ENCODE results near the gene TAF10.

Gene TAF10

DNA sequence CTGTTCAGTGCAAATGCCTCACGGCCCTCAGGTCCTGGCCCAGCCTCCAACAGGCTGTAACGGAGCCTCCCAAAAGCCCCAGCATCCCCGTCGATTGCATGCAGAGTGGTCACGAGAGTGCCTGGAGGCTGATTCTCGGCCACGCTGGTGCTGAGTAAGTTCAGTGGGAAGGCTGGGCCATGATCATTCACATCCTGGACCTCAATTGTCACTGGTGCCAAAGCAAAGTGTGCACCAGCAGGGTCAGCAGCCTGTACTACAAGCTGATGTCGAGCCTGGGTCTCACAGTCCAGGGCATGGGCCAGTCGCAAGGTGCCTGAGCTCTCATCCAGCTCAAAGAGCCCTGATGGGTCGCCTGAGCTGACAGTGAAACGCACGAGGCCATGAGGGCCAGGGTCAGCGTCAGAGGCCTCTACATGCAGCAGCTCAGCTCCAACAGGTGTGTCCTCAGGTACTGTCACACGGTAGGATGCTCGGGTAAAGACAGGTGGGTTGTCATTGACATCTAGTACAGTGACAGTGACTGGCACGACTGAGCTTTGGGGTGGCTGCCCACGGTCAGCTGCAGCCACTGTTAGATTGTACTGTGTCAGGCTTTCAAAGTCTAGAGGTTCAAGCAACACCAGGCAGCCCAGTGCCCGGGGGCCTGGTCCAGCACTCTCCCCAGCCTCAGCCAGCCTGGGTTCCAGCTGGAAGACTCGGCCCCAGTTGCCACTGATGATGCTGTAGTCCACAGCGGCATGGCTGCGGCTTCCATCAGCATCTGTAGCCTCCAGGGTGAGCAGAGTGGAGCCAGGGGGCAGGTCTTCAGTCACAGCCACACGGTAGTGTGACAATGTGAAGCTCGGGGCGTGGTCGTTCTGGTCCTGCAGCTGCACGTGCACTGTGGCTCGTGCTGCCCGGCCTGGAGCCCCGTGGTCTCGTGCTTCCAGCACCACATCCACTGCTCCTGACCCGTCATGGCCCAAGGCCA, 11.7 kb upstream of the TAF10 start:
- DNase-seq, result no peak

DNA sequence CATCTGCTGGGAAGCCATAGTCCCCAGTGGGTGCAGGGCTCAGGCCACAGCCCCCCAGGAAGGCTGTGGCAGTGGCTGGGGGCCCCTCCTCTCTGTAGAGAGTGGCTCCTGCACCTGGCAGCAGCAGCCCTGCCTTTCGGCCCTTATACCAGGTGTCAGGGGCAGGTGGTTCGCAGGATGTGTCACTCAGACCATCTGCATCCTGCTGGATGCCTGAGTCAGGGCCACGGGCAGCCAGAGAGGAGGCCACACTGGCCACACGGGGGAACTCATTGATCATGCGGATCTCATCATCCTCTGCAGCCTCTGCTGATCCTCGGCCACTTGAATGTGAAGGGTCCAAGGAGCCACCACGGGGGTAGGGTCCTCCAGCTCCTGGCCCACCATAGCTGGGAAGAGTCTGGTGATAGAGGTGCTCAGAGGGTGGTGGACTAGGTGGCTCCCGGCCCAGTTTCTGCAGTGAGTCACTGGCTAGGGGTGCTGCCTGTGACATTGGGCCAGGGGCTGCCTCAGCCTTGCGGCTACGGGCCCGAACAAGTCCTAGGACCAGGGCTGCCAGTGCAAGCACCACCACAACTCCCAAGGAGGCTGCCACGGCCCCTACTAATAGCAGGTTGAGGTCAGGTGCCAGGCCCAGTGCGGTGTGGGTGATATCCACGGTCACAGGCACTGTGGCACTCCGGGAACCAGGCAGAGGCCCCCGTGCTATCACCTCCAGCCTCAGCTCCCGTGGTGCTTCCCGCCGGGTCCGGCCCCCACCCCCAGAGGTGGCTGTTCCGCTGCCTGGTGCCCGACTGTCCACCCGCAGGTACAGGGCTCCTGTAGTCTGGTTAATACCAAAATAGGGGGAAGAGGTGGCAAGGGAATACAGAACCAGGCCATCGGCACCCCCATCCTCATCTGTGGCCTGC, 10.5 kb upstream of the TAF10 start:
- DNase-seq, result no peak

DNA sequence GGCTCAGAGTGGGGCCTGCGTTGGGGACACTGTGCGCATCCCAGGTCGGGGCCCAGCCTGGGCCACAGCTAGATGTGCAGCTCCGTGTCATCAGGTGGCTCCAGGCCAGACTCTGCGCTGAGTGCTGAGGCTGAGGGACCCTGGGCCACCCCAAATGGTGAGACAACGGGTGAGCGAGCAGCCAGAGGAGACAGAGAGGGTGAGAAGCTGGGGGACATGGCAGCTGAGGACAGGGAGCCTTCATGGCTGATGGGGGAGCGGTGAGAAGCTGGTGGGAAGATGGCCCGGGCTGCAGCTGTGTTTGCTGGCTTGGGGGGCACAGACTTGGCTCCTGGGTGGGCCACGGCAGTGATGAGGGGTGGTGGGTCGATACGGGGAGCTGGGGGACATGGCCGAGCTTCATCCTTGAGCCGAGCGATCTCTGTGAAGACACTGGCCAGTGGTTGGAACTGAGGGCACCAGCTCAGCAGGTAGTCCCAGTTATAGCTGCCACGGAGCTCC, 9.7 kb upstream of the TAF10 start:
- DNase-seq, result no peak

DNA sequence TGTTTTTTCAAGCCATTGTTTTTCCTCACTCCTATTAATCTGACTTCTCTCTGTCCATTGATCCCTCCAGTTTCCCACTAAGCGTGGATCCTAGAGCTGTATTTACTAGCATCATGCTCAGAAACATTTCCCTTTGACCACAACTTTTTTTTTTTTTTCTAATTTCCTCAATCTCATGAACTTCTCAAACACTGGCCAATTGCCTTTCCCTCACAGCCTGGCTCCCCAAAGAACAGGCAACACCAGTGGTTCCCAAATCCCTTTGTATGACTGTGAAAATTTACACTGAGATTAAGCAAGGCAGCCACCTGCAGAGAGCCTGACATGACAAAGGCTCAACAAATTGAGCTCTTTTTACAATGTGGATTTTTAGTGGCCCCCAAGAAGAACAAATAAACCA, 8.6 kb upstream of the TAF10 start:
- no peak for DNase-seq

DNA sequence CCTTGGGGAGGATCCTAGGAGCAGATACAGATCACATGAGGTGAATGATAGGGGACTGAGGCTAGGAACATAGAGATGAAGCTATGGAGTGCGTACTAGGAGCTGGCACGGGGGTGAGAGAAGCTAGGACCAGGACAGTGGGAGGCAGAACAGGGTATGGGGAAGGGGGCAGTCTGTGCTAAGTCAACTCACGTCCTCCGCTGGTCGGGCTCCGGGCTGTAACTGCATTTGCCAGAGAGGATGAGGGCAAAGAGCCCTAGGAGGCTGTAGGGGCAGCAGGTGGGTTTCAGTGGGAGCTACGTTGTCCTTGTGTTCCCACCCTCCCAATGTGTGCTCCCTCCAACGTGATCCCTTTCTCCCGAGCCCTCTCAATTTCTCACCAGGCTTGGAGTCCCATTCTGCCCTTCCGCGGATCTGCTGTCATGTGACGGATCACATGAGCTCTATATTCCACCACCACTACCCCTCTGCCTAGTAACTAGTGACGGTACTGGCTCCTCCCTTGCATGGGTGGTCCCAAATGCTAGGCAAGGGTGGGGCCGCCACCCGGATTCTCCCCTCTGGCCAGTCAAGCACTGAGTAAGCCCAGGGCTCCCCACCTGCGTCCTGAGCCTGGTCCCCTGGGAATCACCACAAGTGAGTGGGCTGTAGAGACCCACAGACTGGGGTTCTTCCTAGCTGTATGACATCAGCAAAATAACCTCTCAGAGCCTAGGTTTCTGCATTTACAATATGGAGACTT, 7.2 kb upstream of the TAF10 start, which contains the start of gene TPP1:
TSS of gene TPP1 (minus strand) at position 419 of the 742 bp plus-strand sequence. CDS start at position 397, 22 bp downstream.
- peak; percentile 86 for DNase-seq

DNA sequence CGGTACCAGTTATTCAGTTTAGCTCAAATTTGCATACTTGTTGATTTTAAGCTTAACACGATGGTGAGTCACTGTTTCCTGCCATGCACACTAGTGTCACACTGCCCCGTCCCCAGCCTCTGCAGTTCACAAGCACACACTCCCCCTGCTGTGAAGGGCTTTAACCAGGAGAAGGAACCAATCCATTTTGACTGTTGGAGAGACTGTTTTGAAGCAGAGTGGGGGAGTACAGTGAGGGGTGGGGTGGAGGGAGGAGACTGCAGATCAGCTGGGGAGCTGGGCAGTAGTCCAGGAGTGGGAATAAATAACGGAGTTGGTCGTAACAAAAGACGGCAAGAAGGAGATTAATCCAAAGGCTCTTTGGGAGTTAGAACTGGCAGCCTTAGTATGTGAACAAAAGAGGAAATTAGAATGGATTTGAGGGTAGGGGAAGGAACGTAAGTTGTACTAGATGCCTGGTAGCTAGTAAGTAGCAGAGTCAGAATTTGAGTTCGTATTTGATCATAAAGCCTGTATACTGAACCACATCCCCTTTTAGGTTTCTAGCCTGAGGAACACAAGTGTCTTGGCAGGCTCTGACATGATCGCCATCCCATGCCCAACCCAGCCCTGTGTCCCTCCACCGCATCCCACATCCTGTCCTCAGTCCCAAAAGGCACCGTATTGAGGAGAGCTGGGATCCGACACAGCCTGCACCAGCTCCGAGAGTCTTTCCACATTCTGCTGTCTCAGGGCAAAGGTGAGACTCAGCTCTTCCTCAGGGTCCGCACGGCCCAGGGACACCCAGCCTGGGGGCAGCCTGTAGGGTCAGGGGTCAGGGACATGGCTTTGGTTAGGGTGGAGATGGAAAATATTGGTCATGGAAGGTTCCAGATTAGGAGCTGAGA, 6.3 kb upstream of the TAF10 start:
- peak; percentile 57 for DNase-seq

DNA sequence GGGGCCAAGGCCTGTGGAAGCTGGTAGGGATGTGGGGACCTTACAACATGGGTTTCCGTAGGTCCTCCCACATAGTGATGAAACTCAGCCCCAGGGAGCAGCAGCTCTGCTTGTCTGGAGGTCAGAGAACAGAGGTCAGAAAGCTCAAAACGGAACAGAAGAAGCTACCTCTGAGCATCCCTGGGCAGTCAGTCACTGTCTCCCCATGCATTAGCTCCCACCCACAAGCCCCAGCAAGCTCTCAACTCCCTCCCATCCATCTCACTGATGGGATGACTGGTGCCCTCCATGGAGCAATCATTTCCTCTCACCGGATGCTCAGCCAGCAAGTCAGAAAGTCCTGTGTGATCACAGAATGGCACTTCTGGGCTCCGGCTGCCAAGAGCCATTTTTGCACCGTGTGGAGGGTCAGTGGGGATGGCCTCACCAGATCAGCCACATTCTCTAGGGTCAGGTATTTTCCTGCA, 5.3 kb upstream of the TAF10 start:
- DNase-seq, result no peak

DNA sequence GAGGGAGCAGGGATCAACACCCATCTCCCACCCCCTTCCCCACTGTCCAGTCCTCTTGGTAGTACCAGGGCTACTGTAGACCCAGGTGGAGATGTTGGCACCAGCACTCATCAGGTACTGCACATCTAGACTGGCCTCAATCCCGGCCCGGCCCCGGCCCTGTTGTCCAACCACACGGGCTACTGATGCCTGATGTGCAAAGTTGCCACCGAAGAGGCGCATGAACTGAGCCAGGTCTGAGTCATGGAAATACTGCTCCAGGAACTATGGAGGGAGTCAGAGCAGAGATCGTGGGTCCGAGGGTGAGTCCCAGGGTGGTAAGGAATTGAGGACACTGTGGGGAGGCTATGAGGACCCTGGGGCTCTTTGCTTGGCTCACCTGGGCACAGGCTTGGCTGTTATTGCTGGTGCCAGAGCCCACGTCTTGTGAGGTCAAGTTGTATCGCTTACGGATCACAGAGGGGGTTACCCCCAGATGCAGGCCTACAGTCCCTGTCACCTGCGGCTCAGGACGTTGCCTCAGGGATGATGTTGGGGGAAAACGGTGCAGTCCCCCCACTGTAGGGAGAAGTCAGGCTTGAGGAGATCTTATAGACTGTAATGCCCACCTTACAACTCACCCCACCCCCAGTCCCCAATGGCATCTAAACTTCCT, 4.7 kb upstream of the TAF10 start:
- no peak for DNase-seq

DNA sequence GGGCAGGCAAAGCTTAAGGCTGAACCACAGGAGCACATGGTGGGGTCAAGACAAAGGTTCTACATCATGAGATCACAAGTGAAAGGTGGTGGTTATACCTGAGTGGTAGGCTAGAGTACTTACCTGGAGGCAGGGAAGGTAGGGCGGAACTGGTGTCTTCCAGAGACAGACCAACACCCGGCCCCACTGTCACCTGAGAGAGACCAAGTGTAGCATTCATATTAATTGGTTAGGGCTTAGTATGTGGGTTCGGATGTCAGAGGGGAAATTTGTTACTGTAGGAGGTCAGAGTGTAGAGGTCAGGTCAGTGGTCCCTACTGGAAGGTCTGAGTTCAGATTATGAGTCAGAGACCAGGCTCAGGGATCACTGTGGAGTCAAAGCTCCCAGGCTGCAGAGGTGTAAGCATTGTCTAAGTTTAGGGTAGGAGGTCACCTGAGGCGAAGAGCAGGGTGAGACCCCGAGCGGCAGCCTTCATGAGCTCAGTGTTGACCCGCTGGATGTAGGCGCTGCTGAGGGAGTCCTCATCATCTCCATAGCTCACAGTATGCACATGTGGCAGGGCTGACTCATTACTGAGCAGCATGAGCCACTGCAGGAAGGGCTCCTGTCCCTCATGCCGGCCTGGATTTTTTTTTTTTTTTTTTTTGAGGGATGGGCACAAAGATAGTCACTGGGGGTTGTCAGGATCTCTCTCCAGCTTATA, 4.0 kb upstream of the TAF10 start:
- DNase-seq, result no peak

DNA sequence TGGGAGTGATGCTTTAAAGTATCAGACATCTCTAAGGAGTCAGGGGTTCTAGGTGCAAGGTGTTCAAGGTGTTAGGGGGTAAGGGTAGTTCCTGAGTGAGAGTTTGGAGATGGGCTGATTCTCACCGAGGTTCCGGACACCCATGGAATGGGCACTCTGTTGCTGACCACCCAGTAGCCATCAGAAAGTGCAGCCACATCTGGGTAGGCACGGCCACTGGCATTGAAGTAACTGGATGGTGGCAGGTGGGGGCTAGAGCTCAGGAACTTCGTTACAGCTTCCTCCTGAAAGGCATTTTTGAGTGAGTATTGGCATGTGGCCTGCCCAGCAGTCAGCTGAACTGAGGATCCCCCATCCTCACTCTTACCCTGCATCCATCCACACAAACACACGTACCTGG, 3.0 kb upstream of the TAF10 start:
- no peak for DNase-seq

DNA sequence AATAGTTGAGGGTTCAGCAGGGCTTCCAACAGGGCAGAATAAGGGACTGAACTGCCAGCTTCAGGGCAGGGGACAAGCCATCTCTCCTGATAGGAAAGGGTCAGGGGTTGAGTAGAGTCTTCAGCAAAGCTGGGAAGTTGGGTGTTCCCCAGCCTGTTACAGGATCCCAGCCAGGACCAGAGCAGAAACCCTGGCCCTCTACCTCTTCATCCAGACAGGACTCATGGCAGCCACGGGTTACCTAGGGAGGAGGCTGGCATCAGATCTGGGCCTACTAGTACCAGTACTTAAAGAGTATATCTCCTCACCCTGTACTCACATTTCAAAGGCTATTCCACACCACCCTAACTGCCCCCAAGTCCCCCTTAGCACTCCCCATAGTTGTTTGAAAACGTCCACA, 2.4 kb upstream of the TAF10 start:
- DNase-seq, result no peak

DNA sequence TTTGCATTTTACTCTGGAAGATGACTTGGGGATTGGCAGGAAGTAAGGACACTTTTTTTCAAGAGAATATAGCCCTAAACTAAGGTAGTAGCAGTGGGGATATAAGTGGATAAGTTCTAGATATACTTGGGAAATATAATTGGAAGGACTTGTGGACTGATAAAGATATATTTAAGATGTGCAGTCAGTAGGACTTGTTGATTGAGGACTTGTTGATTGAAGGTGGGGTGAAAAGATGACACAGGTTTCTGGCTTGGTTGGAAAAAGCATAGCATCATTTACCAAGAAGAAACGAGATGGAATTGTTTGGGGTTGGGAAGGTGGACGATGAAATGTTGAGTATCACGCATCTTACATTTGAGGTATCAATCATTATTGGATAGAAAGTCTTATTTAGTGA, 1.5 kb upstream of the TAF10 start:
- no peak for DNase-seq

DNA sequence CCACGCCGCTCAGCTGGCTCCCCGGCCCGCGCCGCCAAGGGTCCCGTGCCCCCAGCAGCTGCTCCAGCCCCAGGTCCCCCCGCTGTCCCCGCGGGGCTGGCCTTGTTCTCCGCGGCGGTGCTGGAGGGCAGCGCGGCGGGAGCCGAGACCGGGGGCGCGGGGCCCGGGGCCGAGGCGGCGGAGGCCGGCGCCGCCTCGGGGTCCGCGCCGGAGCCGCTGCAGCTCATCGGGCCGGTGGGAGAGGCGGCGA, 128 bp downstream of the TAF10 start:
- DNase-seq, result no peak

DNA sequence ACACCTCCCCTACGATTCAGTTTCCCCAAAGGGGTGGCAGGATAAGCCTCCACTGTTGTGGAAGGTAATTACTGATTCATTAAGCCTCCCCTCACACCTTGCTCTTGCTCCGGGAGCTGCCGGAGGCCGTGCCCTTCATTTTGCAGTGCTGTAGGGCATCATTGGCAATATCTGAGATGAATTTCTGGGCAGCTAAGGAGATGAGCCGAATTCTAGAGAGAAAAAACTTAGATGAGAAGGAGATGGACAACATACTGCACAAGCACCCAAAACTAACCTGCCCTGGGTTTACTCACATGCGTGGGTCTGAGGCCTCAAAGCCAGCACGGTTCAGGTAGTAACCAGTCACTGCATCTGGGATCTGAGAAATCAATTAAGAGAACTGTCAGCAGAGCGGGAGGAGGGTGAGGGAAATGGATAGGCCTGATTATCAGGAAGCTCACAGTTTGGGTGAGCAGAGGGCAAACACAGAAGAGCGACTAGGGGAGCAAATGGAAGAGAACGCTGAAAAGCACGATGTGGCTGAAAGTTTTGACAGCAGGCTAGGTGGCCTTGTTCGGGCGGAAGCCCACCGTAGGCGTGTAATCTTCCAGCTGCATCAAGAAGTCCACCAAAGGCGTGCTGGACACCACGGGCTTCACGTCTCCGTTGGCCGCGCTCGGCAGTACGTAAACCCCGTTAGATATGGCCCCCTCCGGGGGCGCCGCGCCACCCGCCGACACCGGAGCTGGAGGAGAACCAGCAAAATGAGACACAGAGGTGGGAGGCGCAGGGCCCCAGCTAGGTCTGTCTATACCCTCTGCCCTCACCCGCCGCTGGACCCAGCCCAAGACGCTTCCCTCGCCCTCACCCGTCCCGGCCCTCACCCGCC, 689 bp downstream of the TAF10 start:
- peak; percentile 35 for DNase-seq

DNA sequence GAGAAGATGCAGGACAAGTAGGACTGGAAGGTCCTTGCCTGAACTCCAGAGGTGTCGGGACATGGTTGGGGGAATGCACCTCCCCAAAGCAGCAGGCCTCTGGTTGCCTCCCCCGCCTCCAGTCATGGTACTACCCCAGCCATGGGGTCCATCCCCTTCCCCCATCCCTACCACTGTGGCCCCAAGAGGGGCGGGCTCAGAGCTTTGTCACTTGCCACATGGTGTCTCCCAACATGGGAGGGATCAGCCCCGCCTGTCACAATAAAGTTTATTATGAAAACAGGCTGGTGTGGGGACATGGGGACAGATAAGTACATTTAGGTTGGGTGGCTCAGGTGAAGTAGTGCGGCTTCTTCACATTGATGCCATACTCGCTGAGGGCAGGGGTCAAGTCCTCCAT, 1.4 kb downstream of the TAF10 start:
- no peak for DNase-seq

DNA sequence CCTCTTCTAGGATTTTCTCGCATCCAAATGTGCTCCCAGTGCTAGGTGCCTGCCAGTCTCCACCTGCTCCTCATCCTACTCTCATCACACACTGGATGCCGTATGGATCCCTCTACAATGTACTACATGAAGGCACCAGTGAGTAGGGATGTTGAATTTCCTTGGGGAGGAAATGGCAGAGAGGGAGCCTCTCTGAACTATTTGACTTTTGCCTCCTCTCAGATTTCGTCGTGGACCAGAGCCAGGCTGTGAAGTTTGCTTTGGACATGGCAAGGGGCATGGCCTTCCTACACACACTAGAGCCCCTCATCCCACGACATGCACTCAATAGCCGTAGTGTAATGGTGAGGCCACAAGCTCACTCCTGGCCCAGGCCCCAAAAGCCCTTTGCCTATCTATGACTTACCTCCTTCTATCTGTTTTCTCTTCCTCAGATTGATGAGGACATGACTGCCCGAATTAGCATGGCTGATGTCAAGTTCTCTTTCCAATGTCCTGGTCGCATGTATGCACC, 2.5 kb downstream of the TAF10 start:
- DNase-seq, result no peak

DNA sequence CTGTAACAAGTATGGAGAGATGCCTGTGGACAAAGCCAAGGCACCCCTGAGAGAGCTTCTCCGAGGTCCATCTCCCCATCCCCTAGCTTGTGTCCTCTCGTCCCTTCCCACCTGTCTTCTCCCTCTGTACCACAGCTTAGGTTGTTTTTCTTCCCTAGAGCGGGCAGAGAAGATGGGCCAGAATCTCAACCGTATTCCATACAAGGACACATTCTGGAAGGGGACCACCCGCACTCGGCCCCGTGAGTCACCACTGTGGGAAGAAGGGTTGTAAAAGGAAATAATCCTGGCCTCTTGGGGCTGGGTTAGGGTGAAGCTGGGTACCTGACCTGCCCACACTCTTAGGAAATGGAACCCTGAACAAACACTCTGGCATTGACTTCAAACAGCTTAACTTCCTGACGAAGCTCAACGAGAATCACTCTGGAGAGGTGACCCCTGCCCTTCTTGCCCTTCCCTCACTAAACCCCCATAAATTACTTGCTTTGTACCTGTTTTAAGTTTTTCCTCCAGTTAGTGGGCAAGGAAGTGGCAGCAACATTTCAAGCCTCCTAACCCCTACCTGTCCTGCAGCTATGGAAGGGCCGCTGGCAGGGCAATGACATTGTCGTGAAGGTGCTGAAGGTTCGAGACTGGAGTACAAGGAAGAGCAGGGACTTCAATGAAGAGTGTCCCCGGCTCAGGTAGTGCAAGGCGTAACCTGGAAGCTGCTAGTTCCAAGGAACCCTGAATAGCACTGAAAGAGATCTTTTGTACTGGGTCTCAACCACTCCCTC, 3.1 kb downstream of the TAF10 start:
- DNase-seq, result no peak

DNA sequence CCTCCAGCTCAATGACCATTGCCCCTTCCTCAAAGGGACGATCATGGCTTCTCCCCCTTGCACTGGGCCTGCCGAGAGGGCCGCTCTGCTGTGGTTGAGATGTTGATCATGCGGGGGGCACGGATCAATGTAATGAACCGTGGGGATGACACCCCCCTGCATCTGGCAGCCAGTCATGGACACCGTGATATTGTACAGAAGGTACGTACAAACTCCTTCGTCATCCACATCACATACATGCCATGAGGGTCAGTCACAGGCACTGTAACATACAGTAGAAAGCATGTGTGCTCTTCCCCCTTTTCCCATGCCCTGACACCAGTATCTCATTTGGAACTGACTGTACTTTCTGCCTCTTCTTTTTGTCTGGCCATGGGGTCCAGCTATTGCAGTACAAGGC, 4.0 kb downstream of the TAF10 start:
- DNase-seq, result no peak
